ENCODE measurements around the gene DHX57.
"Not testable (repeated sequence)": the region's sequence is repeated elsewhere in the genome, so short reads cannot be mapped to it uniquely, and the experiment has no call there.

The DHX57 gene

DNA sequence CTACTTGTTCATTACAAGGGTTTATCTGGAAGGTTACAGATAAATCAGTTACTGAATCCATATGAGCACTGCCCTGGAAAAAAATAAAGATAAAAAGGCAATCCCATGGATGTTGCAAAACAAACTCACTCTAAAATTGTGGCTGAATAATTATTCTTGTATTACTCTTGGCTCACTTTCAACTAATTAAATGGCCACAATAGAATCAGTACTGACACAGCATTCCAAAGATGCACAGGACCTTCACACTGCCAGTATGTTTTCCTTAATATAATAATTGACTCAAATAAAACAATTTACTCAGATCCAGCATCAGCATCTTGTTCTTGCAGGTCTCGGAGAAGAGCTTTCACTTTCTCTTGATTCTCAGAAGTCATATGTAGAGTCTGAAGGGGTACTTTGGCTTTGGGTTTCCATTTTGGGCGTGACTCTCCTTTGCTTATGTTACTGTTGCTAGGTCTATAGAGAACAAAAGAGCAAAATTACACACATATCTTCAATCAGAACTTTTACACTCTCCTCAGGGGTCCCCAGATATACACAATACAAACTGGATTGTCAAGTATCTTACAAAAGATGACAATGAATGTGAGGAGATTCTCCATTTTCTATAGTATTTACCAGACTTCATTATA lies 12.6 kb downstream of the DHX57 start:
- no peak for DNase-seq (ENCODE audit: low spot score)

DNA sequence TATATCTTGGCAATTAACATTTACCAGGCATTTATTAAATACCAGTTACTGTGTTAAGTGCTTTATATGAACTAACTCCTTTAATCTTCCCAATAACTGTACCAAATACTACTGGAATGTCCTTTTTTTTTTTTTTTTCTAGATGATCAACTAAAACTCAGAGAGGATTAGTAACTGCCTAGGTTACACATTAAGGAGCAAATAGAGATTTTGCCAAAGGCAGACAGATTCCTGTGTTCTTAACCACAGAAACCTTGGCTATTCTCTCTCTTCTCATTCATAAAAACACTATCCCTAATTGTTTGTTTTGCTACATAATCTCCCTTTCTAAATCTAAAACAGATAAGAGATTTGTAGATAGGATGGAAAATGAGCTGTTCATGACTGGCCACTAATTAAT lies 13.3 kb downstream of the DHX57 start:
- no peak for DNase-seq (ENCODE audit: low spot score)

DNA sequence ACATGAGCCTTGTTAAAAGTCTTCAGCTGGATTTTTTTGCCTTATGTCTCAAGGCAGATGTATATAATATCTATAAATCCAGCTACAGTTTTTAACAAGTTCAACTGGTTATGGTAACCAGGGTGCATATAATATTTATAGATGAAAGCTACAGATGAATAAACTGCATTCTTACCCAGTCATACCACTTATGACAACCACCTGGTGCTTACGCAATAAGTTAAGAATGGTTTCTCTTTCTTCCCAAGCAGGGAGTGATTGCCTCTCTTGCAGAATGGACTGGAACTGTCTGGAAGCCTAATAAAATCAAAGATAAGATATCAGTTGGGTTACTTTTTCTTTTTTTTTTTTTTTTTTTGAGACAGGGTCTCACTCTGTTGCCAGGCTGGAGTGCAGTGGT lies 19.6 kb downstream of the DHX57 start:
- peak; percentile 4 for DNase-seq (ENCODE audit: low spot score)

DNA sequence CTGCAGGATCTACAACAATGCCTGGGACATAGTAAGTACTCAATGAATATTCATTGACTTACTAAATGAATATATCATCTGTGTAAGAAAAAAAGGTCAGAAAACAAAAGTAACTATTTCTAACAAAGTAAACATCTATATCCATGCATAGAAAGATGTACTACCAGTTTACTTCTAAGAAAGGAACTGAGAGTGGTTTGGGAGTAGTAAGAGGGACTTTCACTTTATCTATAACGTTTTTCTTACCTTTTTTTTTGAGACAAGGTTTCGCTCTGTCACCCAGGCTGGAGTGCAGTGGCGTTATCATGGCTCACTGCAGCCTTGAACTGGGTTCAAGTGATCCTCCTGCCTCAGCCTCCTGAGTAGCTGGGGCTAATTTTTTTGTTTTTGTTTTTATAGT lies 25.7 kb downstream of the DHX57 start:
- DNase-seq (ENCODE audit: low spot score) = no peak

DNA sequence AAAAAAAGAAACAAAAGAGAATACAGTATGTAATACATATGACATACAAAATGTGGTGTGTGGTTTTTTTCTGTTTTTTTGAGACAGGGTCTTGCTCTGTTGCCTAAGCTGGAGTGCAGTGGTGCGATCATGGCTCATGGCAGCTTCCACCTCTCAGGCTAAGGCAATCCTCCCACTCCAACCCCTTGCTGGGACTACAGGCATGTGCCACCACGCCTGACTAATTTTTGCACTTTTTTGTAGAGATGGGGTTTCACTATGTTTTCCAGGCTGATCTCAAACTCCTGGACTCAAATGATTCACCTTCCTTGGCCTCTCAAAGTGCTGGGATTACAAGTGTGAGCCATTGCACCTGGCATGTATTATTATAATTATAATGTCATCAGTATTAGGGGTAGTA lies 38.9 kb downstream of the DHX57 start:
- DNase-seq (ENCODE audit: low spot score) = no peak

DNA sequence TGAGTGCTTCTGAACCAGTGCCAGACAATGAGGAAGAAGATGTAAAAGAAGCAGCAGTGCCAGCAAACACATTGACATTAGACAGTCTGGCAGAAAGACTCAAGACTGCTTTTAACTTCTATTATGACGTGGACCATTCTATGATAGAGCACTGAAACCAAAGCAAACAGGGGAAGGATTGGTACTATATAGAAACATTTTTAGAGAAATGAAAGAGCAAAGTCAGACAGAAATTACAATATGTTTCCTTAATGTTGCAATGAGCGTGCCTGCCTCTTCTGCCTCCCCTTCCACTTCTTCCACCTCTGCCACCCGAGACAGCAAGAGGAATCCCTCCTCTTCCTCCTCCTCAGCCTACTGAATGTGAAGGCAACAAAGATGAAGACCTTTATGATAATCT lies 39.7 kb downstream of the DHX57 start:
- DNase-seq (ENCODE audit: low spot score) = no peak

DNA sequence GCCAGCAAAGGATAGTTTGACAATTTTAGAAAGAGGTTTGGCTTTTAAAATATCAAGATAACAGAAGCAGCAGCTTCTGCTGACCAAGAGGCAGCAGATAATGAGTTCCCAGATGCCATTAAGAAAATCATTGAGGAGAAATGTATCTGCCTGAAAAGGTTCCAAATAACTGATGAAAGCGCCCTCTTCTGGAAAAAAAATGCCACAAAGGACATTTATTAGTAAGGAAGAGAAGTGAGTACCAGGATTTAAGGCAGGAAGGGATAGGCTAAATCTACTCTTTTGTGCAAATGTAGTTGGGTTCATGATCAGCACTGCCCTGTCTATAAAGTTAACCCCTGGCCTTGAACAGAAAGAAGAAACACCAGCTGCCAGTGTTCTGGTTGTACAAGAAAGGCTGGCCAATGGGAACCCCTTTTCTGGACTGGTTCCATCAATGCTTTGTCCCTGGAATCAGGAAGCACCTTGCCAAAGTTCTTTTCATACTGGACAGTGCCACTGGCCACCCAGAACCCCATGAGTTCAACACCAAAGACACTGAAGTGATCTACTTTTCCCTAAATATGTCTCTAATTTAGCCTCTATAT lies 40.6 kb downstream of the DHX57 start:
- no peak for DNase-seq (ENCODE audit: low spot score)

DNA sequence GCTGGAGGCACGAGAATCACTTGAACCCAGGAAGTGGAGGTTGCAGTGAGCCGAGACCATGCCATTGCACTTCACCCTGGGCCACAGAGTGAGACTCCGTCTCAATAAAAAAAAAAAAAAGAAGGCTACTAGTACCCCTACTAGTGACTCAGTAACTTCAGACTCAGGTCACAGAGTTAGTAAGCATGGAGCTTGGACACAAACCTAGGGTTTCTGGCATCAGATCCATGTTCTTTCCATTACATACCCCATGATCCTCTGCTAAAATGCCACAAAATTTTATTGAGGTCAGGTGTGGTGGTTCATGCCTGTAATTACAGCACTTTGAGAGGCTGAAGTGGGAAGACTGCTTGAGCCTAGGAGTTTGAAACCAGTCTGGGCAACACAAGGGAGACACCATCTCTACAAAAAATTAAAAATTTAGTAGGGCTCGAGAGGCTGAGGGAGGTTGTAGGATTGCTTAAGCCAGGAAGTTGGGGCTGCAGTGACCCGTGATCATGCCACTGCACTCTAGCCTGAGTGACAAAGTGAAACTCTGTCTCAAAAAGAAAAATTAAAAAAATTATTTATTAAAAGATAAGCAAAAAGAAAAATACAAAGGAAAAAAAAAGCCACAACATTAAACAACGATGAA lies 45.1 kb downstream of the DHX57 start:
- no peak for DNase-seq (ENCODE audit: low spot score)

DNA sequence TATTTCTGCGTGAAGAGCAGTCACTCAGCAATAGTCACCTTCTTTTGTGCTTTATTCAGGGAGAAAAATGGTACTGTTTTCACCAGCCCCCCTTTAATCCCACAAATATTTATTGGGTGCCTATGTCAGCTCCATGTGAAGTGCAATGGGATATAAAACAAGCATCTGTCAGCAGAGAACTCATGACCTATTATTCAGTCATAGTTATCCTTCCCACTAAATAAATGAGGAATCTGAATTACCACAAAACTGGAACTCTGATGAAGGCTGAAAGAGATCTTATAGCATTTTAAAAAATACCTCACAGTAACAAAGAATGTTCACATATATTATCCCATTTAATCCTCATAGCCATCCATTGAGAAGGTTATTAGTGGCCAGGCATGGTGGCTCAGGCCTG lies 45.8 kb downstream of the DHX57 start:
- DNase-seq (ENCODE audit: low spot score) = no peak

DNA sequence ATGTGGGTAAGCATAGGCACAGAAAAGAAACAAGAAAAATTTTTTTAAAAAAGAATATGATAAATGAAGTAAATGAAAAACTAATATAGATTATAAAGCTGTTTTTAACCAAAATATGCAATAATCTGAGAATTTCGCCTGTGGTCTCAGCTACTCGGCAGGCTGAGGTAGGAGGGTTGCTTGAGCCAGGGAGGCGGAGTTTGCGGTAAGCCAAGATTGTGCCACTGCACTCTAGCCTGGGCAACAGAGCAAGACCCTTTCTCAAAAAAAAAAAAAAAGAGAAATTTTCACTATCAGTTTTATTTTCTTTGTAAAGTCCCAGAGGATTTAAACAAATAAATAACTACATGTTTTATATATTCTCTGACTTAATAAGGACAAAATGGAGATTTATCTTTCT lies 47.3 kb downstream of the DHX57 start:
- no peak for DNase-seq (ENCODE audit: low spot score)

DNA sequence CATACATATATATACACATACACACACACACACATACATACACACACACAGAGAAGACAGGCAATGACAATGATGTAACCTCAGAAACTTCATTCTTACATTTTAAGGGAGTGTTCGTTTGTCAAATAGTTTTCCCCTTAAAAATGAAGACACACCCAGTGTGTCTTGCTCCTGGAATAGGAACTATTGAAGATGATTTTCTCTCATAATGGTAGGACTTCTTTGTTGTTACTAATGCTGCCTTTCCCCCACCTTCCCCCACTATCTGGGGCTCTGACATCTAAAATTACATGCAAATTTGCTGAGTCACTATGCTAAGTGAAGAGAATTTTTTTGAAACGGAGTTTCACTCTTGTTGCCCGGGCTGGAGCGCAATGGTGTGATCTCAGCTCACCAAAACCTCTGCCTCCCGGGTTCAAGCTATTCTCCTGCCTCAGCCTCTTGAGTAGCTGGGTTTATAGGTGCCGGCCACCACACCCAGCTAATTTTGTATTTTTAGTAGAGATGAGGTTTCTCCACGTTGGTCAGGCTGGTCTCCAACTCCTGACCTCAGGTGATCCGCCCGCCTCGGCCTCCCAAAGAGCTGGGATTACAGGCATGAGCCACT lies 48.1 kb downstream of the DHX57 start:
- peak; percentile 59 for DNase-seq (ENCODE audit: low spot score)

DNA sequence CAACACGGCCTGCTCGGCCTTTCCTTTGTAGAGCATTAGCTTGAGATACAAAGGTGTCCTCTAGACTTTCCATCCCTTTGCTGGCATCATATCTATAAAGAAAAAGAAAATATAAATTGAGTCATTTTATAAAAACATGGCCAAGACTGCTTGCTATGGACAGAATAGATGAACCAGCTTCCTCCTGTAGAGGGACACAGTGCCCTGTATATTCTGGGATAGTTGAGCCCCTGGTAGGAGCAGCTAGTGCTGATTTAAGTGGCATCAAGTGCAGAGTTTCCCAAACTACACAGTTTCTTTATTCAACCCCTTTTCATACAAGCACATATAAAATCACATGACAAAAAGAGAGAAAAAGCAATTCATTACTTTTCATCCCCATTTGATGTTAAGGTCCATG lies 49.8 kb downstream of the DHX57 start:
- DNase-seq (ENCODE audit: low spot score) = no peak

DNA sequence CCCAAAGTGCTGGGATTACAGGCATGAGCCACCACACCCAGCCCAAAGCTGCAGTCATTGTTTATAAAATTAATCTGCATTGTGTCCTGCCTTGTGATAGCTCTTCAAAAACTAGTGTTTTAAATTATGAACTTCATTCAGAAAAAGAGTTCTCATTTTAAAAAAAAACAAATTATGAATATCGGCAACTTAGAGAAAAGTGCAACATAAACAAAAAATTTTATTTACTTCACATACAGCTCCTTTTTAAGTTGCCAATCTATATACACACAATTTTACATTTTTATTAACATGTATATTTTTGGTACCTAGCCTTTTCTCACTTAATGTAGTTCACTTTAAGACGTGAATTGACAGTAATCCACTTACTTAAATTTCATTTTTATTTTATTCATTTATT lies 50.8 kb downstream of the DHX57 start:
- no peak for DNase-seq (ENCODE audit: low spot score)

DNA sequence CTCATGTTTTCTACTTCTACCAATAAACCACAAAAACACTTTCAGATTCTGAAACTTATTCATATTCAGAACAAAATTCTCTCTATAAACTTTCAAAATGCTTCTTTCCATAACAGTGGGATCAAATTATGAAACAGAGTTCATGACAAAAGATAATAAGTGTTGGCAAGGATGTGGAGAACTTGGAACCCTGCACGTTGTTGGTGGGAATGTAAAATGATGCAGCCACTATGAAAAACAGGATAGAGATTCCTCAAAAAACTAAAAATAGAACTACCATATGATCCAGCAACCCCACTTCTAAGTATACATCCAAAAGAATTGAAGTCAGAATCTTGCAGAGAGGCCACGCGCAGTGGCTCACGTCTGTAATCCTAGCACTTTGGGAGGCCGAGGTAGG lies 52.3 kb downstream of the DHX57 start:
- DNase-seq (ENCODE audit: low spot score) = no peak

DNA sequence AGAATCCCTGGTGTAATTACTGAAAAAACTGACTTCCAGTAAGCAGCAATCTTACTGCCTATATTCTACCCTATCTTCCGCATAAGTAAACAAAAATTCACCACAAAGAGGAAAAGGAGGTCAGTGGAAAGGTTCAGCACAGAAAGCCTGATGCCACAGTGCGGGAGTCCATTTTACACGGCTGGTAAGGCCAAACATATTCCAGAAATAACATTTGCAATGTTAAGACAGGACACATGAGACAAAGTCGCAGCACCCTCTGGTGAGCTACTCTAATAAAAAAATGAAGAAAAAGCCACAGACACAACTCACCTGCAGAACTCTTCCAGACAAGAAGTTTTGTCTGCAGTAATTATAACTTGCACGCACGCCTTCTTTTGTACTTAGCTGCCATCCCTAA lies 57.2 kb downstream of the DHX57 start:
- no peak for DNase-seq (ENCODE audit: low spot score)

DNA sequence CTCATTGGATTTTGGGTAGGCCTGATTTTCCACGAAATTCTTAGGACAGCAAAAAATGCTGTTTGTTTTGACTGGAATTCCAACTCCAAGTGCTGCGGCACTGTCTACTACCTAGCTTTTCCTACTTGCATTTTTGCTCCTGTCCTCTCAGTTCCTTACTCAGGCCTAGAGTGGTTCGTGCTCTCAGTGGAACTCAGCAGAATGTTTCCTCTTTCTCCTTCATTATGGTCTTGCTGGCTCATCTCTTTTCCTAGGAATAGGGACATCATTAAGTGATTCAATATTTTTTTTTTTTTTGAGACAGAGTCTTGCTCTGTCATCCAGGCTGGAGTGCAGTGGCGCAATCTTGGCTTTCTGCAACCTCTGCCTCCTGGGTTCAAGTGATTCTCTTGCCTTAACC lies 59.8 kb downstream of the DHX57 start:
- DNase-seq (ENCODE audit: low spot score) = no peak

DNA sequence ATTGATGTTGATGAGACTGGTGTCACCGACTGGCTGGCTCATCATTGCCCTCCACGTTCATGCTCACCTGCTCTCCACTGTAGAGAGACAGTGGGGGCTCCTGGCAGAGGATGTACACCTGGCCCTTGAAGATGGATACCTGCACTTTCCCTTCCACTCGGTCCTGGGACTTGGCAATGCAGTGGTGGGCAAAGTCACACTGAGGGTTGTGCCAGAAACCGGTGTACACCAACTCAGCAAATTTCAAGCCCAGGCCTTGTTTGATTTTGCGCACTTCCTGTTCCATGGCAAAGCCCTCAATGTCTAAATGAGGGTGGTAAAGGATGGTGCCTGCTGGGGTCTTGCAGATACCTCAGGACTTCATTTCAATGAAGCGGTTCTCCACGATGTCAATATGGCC lies 65.2 kb downstream of the DHX57 start:
- no peak for DNase-seq (ENCODE audit: low spot score)

DNA sequence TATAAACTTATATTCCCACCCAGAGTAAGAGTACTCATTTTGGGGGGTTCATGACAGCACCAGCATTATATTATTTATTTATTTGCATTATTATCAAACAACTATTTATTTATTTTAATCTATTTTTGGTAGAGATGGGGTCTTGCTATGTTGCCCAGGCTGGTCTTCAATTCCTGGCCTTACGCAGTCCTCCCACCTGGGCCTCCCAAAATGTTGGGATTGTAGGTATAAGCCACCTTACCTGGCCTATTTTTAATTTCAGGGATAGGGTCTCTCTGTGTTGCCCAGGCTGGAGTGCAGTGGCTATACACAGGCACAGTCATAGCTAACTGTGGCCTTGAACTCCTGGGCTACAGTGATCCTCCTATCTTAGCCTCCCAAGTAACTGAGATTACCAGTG lies 67.1 kb downstream of the DHX57 start:
- DNase-seq (ENCODE audit: low spot score) = no peak

DNA sequence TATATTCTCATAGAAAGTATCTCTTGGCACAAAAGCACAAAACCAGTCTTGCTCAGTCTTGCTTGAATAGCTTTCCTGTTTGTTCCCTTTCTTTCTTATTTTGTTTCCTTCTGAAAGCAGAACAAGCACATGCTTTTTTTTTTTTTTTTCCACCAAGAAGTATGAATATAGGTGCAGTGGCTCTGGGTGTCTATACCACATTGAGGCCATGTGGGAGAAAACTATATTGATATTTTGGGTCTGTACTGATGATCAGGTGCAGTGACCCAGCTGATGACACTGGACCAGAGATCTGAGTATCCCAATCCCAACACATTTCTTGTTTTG lies 69.0 kb downstream of the DHX57 start:
- no peak for DNase-seq (ENCODE audit: low spot score)

DNA sequence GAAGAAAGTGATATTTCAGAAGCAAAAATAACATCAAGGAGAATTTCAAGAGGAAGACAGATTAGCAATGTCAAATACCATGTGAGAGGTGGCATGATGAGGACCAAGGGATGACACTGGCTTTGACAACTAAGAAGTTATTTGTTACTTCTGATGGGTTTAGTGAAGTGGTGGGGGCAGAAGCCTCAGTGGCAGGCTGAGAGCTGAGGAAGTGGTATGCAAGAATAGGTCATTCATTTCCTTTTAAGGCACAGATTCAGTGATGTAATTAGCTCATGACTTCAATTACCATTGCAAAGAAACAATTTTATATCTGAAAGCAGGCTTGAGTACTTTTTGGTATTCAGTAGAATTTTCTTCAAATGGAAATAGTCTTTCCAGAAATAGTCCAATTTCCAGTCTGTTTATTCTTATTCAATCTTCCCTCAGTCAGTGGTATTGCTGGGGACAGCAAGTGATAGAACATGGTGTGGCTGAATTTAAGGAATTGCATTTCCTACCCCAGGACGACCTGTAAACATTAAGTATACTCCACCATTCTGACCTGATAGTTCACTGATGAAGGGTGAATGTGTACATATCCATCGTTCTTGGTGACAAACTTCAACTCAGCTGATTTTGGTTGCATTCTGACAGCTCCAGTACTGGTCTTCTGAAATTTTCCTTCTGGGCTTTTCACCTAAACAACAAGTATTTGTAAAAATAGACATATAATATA lies 69.6 kb downstream of the DHX57 start:
- no peak for DNase-seq (ENCODE audit: low spot score)

DNA sequence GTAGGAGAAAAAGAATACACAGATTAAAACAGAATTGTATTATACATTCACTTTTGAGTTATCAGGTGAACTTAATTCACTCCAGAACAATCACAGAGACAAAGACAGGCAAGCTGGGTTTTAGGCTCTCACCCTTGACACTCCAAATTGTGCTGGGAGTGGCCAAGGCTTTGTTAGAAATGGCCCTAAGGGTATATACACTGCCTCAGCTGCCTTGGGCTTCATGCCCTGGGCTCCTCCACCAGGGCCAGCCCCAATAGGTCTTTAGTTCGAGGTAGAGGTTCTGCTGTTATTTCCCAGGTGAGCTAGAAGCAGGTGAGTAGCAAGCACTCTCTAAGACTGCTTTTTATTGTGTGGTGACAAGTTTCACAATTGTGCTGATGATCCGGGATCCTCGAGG lies 77.8 kb downstream of the DHX57 start:
- DNase-seq (ENCODE audit: low spot score) = no peak

DNA sequence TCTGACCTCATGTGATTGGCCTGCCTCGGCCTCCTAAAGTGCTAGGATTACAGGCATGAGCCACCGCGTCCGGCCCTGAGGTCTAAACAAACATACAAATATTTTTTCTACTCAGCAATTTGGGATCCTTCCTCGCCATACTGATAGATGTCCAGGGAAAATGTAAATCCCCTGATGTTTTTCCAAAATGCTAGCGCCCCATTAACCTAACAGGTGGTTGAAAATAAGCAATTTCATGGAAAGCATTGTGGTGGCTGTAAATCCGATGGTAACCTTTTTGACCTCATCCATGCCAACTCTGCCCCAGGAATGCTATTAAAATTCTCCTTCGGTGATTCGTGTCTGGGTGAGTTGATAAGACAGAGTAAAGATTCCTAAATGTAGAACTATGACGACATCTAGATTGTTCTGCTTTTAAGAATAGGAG lies 78.5 kb downstream of the DHX57 start:
- no peak for DNase-seq (ENCODE audit: low spot score)

DNA sequence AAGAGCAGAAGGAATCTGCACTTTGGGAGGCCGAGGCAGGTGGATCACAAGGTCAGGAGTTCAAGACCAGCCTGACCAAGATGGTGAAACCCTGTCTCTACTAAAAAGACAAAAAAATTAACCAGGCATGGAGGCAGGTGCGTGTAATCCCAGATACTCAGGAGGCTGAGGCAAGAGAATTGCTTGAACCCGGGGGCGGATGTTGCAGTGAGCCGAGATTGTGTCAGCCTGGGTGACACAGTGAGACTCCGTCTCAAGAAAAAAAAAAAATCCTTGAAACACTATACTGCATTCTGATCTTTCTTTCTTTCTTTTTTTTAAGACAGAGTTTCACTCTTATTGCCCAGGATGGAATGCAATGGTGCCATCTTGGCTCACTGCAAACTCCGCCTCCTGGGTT lies 80.7 kb downstream of the DHX57 start:
- not testable (repeated sequence) for DNase-seq (ENCODE audit: low spot score)

Data from AG08395 (cell line).